Activated naive CD4-positive, alpha-beta T cell (primary cell): ENCODE results near the gene L2HGDH.
"Not testable (repeated sequence)": the region's sequence is repeated elsewhere in the genome, so short reads cannot be mapped to it uniquely, and the experiment has no call there.

ENCODE experiments used
- DNase-seq, 4 experiments: peaks; one replicate each; lab custom pipeline; 2025; lab: John Stamatoyannopoulos, UW

L2HGDH gene

GRCh38 chr14:50339178-50339804, 27.3 kb upstream of the L2HGDH start:
- no peak for DNase-seq

GRCh38 chr14:50338587-50338986, 26.6 kb upstream of the L2HGDH start:
- no peak for DNase-seq

- no peak for DNase-seq
Measured at GRCh38 chr14:50335989-50336824, 24.2 kb upstream of the L2HGDH start.

DNA sequence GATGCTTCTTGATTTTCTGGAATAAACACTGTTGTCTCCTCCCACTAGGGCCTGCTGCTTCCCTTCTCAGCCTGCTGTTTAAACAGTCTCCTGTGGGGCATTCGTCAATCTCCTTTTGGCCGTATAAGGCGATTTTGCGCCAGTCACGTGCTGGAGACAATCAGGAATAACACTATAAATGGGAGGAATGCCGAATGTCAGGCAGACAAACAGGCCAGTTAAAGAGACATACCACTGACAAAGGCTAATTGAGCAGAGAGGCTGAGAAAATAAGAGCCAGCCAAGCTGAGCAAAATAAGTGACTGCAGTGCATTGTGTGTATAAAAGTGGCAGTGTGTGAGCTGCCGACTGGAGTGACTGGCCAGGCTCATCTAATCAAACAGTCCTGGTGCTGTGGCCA, 23.4 kb upstream of the L2HGDH start:
- no peak for DNase-seq

GRCh38 chr14:50334211-50334610, 22.2 kb upstream of the L2HGDH start:
- DNase-seq, result no peak

- no peak for DNase-seq
Measured at GRCh38 chr14:50333014-50333509, 21.0 kb upstream of the L2HGDH start.

DNA sequence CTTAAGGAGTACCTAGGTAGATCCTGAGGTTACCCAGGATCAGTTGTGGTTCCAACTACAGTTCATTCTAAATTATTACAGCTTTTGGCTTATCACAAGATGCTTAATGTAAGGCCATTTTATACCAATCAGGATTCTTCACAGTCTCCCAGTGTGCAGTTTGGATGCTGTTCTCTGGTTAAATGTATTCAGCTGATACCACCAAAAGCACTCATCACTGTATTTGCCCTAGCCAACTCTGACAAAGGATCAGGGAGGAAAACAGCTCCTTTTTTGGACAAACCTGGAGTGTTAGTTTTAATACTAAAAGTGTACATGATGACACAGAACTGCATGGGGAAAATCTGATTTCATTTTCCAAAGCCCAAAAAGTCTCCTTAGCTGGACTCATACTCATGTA, 19.6 kb upstream of the L2HGDH start:
- no peak for DNase-seq

DNA sequence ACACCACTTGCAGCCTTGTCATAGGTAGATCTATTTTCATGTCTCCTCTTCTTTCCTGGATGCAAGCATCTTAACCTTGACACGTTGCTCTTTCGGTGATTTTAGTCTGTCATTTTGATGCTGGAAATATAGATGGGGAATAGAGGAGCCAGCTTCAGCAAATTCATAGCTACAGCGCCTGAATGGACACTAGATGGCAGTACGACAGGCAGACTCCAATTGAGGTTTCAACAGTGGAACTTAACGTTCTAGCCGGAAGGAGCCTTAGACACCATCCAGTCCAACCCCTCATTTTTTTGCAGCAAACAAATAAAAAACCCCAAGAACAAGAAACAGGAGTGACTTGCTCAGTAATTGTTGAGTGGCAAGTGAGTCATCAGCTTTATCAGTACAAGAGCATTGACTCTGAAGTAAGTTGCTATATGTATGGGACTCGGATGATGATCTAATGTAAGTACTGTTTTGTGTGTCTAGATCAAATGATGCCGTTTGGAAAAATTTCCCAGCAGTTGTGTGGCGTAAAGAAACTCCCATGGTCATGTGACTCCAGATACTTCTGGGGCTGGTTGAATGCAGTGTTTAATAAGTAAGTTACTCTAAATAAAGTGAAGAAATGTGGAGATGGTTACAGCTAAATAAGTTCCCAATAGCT, 9.1 kb upstream of the L2HGDH start:
- peak in 3 of 4 experiments; percentile 4 to 27 (median 27) for DNase-seq

DNA sequence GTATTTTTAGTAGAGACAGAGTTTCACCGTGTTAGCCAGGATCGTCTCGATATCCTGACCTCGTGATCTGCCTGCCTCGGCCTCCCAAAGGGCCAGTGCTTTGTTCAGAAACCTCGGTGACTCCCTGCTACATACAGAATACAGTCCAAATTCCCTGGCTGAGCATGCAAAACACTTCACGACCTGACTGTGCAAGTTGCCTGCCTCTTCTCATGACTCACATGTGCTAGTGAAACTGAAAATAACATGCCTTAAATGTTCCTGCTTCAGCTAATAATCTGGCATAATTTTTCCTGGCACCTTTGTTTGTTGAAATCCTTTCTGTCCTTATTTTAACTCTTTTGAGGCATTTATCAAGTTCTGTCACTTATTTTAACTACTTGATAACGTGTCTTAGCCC, 8.3 kb upstream of the L2HGDH start:
- no peak for DNase-seq

- DNase-seq, result no peak
Measured at GRCh38 chr14:50319721-50320120, 7.7 kb upstream of the L2HGDH start.

- DNase-seq, result no peak
Measured at GRCh38 chr14:50319293-50319692, 7.3 kb upstream of the L2HGDH start.

GRCh38 chr14:50318031-50318626, 6.1 kb upstream of the L2HGDH start:
- no peak for DNase-seq

- DNase-seq, result not testable (repeated sequence)
Measured at GRCh38 chr14:50314098-50314497, 2.1 kb upstream of the L2HGDH start.

DNA sequence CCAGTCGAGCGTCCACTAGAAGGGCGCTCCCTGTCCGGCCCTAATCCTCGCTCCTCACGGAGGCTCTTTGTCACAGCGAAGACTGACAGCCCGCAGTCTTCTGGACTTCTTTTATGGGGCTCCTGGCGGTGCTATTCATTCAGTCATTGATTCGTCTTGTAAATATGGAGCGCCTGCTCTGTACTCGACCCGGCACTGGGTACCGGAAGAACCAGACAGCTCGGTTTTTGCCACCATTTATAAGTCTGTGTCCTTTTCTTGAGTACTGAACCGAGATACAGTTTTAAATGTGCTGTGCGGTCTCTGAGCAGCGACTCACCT, 665 bp upstream of the L2HGDH start:
- peak in 1 of 4 experiments; percentile 59 for DNase-seq

DNA sequence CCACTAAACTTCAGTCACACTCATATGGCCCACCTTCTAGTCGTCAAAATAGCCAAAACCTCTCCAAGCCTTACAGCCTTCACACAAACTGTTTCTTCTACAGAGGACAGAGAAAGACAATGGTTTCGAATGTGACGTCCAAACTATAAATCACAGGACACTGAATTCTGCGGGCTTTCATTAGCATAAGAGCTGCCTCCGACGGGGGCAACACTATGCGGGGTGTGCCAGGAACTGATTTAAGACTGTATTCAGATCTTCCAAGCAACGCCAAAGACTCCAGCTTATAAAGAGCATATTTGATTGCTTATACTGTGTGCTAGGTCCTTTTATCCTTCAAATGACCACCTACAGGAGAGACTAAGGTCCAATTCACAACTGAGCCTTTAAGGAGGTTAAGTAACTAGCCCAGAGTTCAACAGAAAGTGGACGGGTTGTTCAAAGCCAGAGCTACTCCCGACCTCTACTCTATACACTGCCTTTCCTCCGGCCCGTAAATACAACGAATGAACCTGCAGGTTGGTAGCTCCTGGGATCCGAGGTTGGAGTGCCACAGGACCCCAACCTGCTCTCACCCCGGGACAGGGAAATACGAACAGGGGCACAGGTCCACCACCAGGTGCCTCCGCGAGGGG, 575 bp downstream of the L2HGDH start:
- DNase-seq, result no peak

GRCh38 chr14:50310445-50310844, 1.6 kb downstream of the L2HGDH start:
- DNase-seq, result no peak

DNA sequence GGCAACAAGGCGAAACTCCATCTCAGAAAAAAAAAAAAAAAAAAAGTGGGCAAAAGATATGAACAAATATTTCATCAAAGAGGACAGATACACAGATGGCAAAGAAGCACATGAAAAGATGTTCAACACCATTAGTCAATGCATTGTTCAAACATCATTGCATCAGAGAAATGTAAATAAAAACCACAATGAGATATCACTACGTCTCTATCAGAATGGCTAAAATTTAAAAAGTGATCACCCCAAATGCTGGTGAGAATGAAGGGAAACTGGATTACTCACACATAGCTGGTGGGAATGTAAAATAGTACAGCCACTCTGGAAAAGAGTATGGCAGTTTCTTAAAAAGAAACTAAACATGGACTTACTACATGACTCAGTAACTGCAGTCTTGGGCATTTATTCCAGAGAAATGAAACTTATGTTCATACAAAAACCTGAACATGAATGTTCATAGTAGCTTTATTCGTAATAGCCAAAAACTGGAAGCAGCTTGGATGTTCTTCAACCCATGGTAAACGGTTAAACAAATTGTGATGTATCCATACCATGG, 3.6 kb downstream of the L2HGDH start:
- no peak for DNase-seq

DNA sequence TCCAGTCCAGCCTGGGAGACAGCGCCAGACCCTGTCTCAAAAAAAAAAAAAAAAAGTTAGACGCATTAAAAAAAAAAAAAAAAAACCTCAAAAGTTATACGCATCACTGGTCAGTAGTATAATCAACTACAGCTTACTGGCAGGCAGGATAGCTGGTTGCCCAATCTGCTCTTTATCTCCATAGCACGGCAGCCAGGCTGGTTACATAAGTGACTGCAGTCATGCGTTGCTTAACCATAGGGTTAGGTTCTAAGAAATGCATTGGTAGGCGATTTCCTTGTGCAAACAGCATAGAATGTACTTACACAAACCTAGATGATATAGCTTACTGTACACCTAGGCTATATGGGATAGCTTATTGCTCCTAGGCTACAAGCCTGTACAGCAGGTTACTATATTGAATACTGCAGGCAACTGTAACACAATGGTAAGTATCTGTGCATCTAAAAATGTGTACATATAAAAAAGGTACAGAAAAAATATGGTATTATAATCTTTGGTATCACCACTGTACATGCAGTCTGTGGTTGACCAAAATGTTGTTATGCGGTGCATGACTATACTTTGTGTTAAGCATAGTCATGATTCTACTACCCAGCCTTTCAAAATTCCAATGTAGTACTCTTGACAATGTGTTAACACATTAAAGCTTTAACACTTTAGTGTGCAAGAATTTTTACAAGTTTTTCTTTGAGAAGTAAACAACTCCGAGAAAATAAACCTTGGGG, 8.1 kb downstream of the L2HGDH start:
- no peak for DNase-seq

- DNase-seq, result no peak
Measured at GRCh38 chr14:50301914-50302313, 10.1 kb downstream of the L2HGDH start.

- DNase-seq, result no peak
Measured at GRCh38 chr14:50299585-50299984, 12.4 kb downstream of the L2HGDH start.

DNA sequence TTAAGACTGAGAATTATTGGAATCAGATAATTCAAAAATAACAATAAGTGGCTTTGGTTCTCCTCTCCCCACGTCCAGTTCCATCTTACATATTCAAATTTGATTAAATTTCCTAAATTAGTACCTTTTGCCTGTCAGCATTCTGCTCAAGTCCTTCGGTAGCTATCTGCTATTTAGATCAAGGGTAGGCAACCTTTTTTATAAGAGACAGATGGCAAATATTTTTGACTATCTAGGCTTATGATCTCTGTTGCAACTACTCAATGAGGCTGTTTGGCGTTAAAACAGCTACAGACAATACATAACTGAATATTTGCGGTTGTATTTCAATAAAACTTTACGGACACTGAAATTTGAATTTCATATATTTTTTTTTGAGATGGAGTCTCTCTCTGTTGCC, 21.7 kb downstream of the L2HGDH start:
- DNase-seq, result no peak
